Skeletal muscle tissue (tissue), 4 donors: ENCODE measurements around the gene GALNT8. TPM values are rescaled to one million over a fixed set of nuclear protein-coding genes. Genes with fewer than 3 reads are reported as not detected.

Source experiments
- H3K27ac ChIP-seq: one replicate; pipeline ENCODE4 v1.7.0; 2013; ENCODE audit warnings: mild to moderate bottlenecking, low read depth, low read length, inconsistent platforms
- H3K27me3 ChIP-seq, 3 donors: one replicate each; pipeline ENCODE4 v1.7.0; 2013; ENCODE audit warnings: low read length in 3 of 3; ENCODE audit not compliant: control insufficient read depth in 3 of 3, insufficient read depth in 3 of 3
- H3K36me3 ChIP-seq, 3 donors: one replicate each; pipeline ENCODE4 v1.7.0; 2013; ENCODE audit warnings: low read length in 3 of 3; ENCODE audit not compliant: control insufficient read depth in 3 of 3, insufficient read depth in 3 of 3
- H3K4me1 ChIP-seq, 3 donors: one replicate each; pipeline ENCODE4 v1.7.0; 2013; ENCODE audit warnings: low read length in 3 of 3, mild to moderate bottlenecking in 3 of 3; ENCODE audit not compliant: control insufficient read depth in 3 of 3, insufficient read depth in 3 of 3
- H3K4me3 ChIP-seq, 3 donors: one replicate each; pipeline ENCODE4 v1.7.0; 2013; ENCODE audit warnings: low read length in 3 of 3
- H3K9ac ChIP-seq, 3 donors: one replicate each; pipeline ENCODE4 v1.7.0; 2013; ENCODE audit warnings: low read length in 3 of 3, mild to moderate bottlenecking in 3 of 3, moderate library complexity in 2 of 3, low read depth in 1 of 3
- H3K9me3 ChIP-seq, 3 donors: one replicate each; pipeline ENCODE4 v1.7.0; 2013; ENCODE audit warnings: low read length in 3 of 3; ENCODE audit not compliant: control insufficient read depth in 3 of 3
- total RNA-seq: library from RNA; depleted of rRNA; stranded (reverse); fragments of >200 nt; gene quantifications from one replicate; pipeline ENCODE4 v1.2.3, GENCODE V29; 2014
- donor health status: Osteomylitis.

GALNT8 gene
- total RNA-seq, 1 donor from 2014 or later: 5.2 TPM

GRCh38 chr12:4769073-4769472 is 48.9 kb downstream of the GALNT8 start:
- Histone ChIP-seq H3K9ac (no peak overlapping the region), H3K4me3 (no peak overlapping the region), H3K27me3 (peaks cover 0 to 6% (median 0%) of the 10 kb centered on the region in 3 donors), H3K9me3 (no peaks in the 10 kb centered on the region), H3K4me1 (peaks cover 0 to 8% (median 0%) of the 10 kb centered on the region in 3 donors), H3K27ac (no peak overlapping the region), H3K36me3 (no peaks in the 10 kb centered on the region)

- Histone ChIP-seq H3K27me3 (peaks cover 0 to 6% (median 0%) of the 10 kb centered on the region in 3 donors), H3K4me3 (no peak overlapping the region), H3K27ac (no peak overlapping the region), H3K4me1 (peaks cover 0 to 8% (median 0%) of the 10 kb centered on the region in 3 donors), H3K9ac (no peak overlapping the region), H3K9me3 (no peaks in the 10 kb centered on the region), H3K36me3 (no peaks in the 10 kb centered on the region)
These were observed 51.2 kb downstream of the GALNT8 start for GRCh38 chr12:4771172-4771959.

GRCh38 chr12:4771960-4772566 is 51.9 kb downstream of the GALNT8 start:
- peaks cover 0 to 4% (median 0%) of the 10 kb centered on the region in 3 donors for H3K27me3 ChIP-seq
- H3K9me3 ChIP-seq: no peaks in the 10 kb centered on the region
- H3K27ac ChIP-seq: no peak overlapping the region
- H3K4me3 ChIP-seq: no peak overlapping the region
- H3K4me1 ChIP-seq: peaks cover 0 to 4% (median 0%) of the 10 kb centered on the region in 3 donors
- H3K36me3 ChIP-seq: no peaks in the 10 kb centered on the region
- no peak overlapping the region for H3K9ac ChIP-seq

- H3K9me3 ChIP-seq: no peaks in the 10 kb centered on the region
- no peaks in the 10 kb centered on the region for H3K36me3 ChIP-seq
- H3K27me3 ChIP-seq: peaks cover 2 to 8% (median 4%) of the 10 kb centered on the region in 3 donors
- no peak overlapping the region for H3K4me3 ChIP-seq
- H3K9ac ChIP-seq: no peak overlapping the region
- peaks cover 0 to 5% (median 5%) of the 10 kb centered on the region in 3 donors for H3K4me1 ChIP-seq
- no peak overlapping the region for H3K27ac ChIP-seq
These were observed 55.7 kb downstream of the GALNT8 start for GRCh38 chr12:4775936-4776335.

GRCh38 chr12:4779749-4780148 is 59.5 kb downstream of the GALNT8 start:
- H3K4me1 ChIP-seq: peaks cover 0 to 5% (median 5%) of the 10 kb centered on the region in 3 donors
- peaks cover 0 to 8% (median 2%) of the 10 kb centered on the region in 3 donors for H3K27me3 ChIP-seq
- H3K36me3 ChIP-seq: no peaks in the 10 kb centered on the region

GRCh38 chr12:4780641-4781611 is 60.7 kb downstream of the GALNT8 start:
- H3K36me3 ChIP-seq: no peaks in the 10 kb centered on the region
- H3K4me1 ChIP-seq: peaks cover 0 to 5% (median 5%) of the 10 kb centered on the region in 3 donors
- H3K27me3 ChIP-seq: peaks cover 0 to 8% (median 2%) of the 10 kb centered on the region in 3 donors
- no peak overlapping the region for H3K9ac ChIP-seq
- no peaks in the 10 kb centered on the region for H3K9me3 ChIP-seq
- H3K27ac ChIP-seq: no peak overlapping the region
- H3K4me3 ChIP-seq: no peak overlapping the region

More at GRCh38 chr12:4779749-4780148, 59.5 kb downstream of the GALNT8 start:
- no peak overlapping the region for H3K9ac ChIP-seq
- H3K27ac ChIP-seq: no peak overlapping the region
- no peak overlapping the region for H3K4me3 ChIP-seq
- H3K9me3 ChIP-seq: no peaks in the 10 kb centered on the region

GRCh38 chr12:4784404-4785054 is 64.3 kb downstream of the GALNT8 start:
- peaks cover 0 to 5% (median 4%) of the 10 kb centered on the region in 3 donors for H3K4me1 ChIP-seq
- H3K9ac ChIP-seq: no peak overlapping the region
- H3K36me3 ChIP-seq: no peaks in the 10 kb centered on the region
- H3K4me3 ChIP-seq: no peak overlapping the region
- H3K9me3 ChIP-seq: no peaks in the 10 kb centered on the region
- peaks cover 0 to 2% (median 0%) of the 10 kb centered on the region in 3 donors for H3K27me3 ChIP-seq
- no peak overlapping the region for H3K27ac ChIP-seq

GRCh38 chr12:4786795-4787194 is 66.6 kb downstream of the GALNT8 start:
- Histone ChIP-seq H3K9me3 (no peaks in the 10 kb centered on the region), H3K4me1 (no peaks in the 10 kb centered on the region), H3K36me3 (no peaks in the 10 kb centered on the region), H3K27me3 (no peaks in the 10 kb centered on the region), H3K27ac (no peak overlapping the region), H3K9ac (no peak overlapping the region), H3K4me3 (no peak overlapping the region)

GRCh38 chr12:4787965-4788364 is 67.8 kb downstream of the GALNT8 start:
- H3K27me3 ChIP-seq: no peaks in the 10 kb centered on the region
- no peak overlapping the region for H3K4me3 ChIP-seq
- no peak overlapping the region for H3K9ac ChIP-seq
- no peaks in the 10 kb centered on the region for H3K9me3 ChIP-seq
- H3K36me3 ChIP-seq: no peaks in the 10 kb centered on the region
- H3K27ac ChIP-seq: no peak overlapping the region
- H3K4me1 ChIP-seq: no peaks in the 10 kb centered on the region
